ENCODE data around the gene SDS.

The SDS gene

DNA sequence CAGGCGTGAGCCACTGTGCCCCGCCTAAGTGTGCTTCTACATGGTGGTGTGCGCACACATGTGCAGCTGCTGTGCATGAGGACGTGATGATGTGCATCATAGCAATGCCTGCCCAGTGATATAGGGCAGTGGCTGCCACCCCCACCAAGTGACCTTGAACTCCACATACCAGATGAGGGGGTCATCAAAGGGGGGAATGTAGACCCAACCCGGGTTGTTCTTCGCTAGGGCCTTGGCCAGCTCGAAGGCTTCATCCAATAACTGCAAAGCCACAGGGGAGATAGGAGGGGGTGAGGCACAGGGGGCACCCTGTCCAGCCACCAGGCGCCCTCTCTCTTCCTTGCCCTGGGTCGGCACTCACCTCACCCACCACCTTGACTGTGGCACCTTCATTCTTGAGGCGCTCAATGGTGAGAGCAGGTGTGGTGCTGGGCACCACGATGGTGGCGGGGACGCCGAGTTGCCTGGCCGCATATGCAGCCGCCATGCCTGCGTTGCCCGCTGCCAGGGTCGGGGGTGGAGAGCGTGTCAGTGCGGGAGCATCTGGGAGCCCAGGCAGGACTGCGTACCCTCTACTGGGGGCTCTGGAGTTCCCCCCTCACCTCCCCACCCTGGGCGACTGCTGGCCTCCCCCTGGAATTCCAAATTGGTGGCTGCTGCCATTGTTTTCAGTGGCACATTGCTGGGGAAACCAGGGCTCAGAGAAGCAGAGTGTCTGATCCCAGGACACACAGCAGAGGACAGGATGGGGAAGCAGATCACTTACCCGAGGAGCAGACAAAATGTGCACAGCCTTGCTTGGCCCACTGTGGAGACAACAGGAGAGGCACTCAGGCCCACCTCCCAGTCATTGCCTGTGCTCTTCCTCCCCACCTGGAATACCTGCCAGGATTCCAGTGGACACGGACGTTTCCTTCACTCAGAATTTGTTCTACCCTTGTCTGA, 5.1 kb downstream of the SDS start:
- DNase-seq (ENCODE audit: low read depth), result no peak

GRCh38 chr12:113397497-113398197, 6.0 kb downstream of the SDS start:
- no peak for DNase-seq (ENCODE audit: low read depth)

- no peak for DNase-seq (ENCODE audit: low read depth)
Measured at GRCh38 chr12:113396828-113397496, 6.7 kb downstream of the SDS start.

- no peak for DNase-seq (ENCODE audit: low read depth)
Measured at GRCh38 chr12:113396200-113396599, 7.5 kb downstream of the SDS start.

DNA sequence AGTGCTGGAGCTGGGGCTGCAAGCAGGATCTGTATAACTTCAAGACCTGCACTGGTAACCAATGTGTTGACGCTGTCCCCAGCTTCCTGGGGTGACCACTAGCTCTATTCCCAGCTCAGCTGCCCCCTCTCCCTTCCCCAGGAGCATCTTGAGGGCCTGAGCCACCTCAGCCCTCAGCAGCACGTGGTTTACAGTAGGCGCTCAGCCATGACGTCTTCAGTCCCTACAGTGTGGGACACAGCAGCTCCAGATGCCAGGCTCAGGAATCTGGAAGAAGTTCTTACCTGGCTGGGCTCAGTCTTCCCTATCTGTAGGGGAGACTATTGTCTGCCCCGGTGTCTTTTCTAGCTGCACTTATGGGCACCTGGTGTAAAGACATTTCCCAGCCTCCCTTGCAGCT, 8.6 kb downstream of the SDS start:
- no peak for DNase-seq (ENCODE audit: low read depth)

GRCh38 chr12:113393749-113394148, 9.9 kb downstream of the SDS start:
- DNase-seq (ENCODE audit: low read depth), result no peak

DNA sequence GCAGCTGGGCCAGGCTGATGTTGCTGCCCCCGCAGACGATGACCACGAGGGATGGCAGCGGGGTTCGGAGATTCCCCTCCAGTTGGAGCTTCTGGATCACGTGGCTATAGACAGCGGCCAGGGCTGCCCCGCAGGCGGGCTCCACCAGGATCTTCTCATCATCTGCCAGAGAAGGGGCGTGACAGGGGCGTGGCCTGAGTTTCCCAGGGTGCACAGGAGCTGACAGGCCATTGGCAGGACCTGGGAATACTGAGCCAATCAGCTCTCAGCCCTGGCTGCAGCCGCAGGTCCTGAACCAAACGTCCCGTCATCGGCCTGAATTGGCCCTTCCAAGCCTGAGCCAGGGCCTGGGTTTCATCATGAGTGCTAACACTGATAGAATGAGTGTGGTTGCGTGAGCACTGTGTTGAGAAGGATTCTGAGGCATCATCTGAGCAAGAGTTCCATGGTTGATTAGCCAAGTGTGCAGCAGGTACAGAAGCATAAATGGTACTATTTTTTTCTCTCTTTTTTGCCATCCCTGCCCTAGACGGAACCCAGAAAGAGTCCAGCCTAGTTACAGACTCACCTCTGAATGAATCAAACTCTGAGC, 10.6 kb downstream of the SDS start:
- DNase-seq (ENCODE audit: low read depth), result no peak

DNA sequence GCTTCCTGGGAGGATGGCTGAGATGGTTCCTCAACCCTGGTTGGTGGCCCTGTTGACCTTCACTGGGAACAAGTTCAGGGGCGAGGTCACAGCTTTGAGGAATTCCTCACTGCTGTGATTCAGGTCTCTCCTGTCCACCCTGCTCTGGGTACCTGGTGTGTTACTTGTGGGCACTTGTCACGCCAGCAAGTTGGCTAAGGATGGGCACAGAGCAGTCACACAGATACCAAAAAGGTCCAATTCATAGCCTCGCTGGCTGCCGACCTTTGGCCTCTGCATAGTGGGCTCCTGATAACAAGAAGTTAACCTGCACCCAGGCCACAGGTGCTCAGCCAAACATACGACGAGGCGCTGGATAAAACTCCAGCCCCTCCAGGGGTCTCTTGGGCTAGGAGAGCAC, 11.2 kb downstream of the SDS start:
- no peak for DNase-seq (ENCODE audit: low read depth)

GRCh38 chr12:113391650-113392337, 11.9 kb downstream of the SDS start:
- DNase-seq (ENCODE audit: low read depth), result no peak

DNA sequence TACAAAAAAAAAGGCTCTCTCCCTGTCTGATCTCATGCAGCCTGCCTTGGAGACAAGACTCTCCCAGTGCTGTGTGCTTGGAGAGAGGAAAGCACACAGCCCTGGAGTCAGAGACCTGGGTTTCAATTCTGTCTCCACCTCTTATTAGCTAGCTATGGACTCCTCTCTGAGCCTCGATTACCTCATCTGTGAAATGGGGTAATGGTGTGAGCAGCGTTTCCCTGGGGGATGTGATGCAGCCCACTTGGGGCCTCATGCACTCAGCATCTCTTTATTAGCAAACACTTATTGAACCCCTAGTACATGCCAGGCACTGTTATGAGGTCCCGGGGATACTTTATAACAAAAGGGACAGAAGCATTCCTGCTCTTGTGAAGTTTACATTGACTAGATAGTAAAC, 12.5 kb downstream of the SDS start:
- DNase-seq (ENCODE audit: low read depth), result no peak

GRCh38 chr12:113390064-113391043, 13.3 kb downstream of the SDS start:
- no peak for DNase-seq (ENCODE audit: low read depth)

DNA sequence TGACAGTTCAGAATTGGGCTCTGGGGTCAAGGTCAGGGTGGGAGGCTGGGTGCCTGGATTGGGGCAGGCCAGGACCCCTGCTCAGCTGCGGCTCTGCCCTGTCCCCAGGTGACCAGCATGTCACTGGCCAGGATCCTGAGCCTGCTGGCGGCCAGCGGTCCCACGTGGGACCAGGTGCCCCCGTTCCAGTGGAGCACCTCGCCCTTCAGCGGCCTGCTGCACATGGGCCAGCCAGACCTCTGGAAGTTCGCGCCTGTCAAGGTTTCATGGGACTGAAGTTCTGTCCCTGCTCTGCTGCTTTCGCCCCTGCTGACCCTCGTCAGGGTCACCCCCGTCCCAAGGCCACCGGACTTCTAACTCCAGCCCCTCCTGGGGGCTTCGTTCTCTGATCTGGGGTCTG, 15.3 kb downstream of the SDS start:
- no peak for DNase-seq (ENCODE audit: low read depth)

- no peak for DNase-seq (ENCODE audit: low read depth)
Measured at GRCh38 chr12:113387631-113388030, 16.1 kb downstream of the SDS start.

- no peak for DNase-seq (ENCODE audit: low read depth)
Measured at GRCh38 chr12:113386866-113387566, 16.7 kb downstream of the SDS start.

DNA sequence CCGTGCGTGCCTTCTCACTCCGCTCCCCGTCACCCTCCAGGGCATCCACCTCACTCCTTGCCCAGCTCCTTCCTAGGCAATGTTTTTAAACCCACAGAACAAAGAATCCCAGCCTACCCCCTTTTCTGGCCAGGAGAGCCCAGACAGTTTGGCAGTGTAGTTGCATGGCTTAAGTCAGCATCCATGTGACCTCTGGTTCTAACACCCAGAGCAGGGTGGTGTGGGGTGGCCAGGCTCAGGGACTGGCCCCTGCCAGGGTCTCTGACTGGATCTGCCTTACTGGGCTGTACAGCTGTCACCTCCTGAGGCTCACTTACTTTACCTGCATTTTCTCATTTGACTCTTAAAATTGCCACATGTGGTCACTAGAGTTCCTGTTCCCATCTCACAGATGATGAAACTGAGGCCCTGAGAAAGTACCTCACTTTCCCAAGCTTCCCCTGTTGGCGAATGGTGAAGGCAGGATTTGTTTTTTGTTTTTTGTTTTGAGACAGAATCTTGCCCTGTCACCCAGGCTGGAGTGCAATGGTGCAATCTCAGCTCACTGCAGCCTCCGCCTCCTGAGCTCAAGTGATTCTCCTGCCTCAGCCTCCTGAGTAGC, 18.3 kb downstream of the SDS start:
- no peak for DNase-seq (ENCODE audit: low read depth)

DNA sequence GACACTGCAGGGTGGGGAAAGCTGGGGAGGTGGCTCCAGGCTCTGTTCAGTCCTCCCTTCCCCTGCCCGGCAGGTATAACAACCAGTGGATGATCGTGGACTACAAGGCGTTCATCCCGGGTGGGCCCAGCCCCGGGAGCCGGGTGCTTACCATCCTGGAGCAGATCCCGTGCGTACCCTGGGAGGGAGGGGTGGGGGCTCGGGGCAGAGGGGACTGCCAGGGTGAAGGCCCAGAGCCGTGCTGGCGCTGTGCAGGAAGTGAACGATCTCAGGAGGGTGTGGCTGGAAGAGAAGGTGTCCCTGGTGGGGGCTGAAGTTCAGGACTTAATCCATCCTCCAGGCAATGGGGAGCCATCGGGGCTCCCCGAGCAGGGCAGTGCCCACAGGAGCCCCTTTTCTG, 18.9 kb downstream of the SDS start:
- no peak for DNase-seq (ENCODE audit: low read depth)

DNA sequence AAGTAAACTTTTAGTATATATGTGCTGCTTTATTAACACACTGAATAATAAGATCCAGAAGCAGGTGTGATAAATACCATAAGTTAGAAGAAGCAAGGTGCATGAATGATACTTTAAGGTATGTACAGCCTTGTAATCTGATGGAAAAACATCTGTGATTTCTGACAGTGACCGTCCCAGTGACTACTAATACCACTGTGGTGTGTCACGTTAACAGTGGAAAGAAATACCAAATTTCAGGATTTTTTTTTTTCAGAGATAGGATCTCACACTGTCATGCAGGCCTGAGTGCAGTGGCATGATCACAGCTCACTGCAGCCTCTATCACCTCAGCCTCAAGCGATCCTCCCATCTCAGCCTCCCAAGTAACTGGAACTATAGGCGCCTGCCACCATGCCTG, 21.5 kb downstream of the SDS start:
- DNase-seq (ENCODE audit: low read depth), result no peak

DNA sequence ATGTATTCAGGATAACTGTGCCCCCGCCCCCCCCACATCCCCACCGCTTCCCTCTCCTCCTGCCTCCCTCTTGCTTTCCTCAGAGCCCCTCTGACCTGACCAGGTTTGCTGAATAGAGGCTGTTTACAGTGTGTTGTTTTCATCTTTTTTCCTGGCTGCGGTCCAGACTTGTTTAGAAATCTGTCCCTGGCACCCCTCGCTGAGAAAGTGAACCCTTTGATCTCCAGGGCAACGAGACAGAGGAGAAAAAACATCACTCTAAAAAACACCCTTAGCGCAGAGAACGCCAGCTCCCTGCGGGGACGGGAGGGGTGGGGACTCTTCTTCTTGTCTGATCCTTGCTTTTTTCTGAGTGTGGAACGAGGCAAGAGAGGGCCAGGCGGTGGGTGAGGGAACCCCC, 22.5 kb downstream of the SDS start:
- DNase-seq (ENCODE audit: low read depth), result no peak

DNA sequence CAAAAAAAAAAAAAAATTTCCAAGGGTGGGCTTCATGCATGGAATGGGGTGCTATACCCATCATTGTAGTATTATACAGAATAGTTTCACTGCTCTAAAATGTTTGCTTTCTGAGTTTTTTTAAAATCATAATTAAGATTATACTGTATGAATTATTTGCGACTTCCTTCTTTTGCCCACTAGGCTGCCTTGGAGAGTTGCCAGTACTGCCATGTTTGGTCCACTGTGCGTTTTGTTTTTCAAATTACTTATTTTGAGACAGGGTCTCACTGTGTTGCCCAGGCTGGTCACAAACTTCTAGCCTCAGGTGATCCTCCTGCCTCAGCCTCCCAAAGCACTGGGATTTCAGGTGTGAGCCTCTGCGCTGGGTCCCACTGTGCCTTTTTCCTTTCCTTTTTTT, 25.4 kb downstream of the SDS start:
- no peak for DNase-seq (ENCODE audit: low read depth)
